GM12872 (cell line): ENCODE data around the gene UBE2D1.

Experiments used
- CTCF ChIP-seq: IDR thresholded peaks from 3 replicates; pipeline ENCODE4 v1.5.1; 2011; ENCODE audit warnings: low read depth, mild to moderate bottlenecking, low read length, moderate library complexity; ENCODE audit not compliant: insufficient read depth

UBE2D1 gene

GRCh38 chr10:58396057-58396456 lies 61.3 kb downstream of the UBE2D1 start:
- TF ChIP-seq CTCF: no peak

- TF ChIP-seq CTCF: no peak
Measured at GRCh38 chr10:58397830-58398229, 63.0 kb downstream of the UBE2D1 start.

- TF ChIP-seq CTCF: no peak
Measured at GRCh38 chr10:58399410-58399809, 64.6 kb downstream of the UBE2D1 start.

- TF ChIP-seq CTCF: no peak
Measured at GRCh38 chr10:58400609-58401008, 65.8 kb downstream of the UBE2D1 start.

- no peak for TF ChIP-seq CTCF
Measured at GRCh38 chr10:58404001-58404400, 69.2 kb downstream of the UBE2D1 start.

- no peak for TF ChIP-seq CTCF
Measured at GRCh38 chr10:58409956-58410610, 75.3 kb downstream of the UBE2D1 start.

- TF ChIP-seq CTCF: no peak
Measured at GRCh38 chr10:58412502-58412961, 77.7 kb downstream of the UBE2D1 start.
